ENCODE data around the gene SV2C.
"Not testable (repeated sequence)": the region's sequence is repeated elsewhere in the genome, so short reads cannot be mapped to it uniquely, and the experiment has no call there.

SV2C gene

GRCh38 chr5:76363352-76364225 lies 280.4 kb downstream of the SV2C start:
- DNase-seq, result no peak

- no peak for DNase-seq
Observed at GRCh38 chr5:76364226-76364589, 281.0 kb downstream of the SV2C start.

GRCh38 chr5:76365561-76365960 lies 282.4 kb downstream of the SV2C start:
- DNase-seq, result no peak

GRCh38 chr5:76366596-76366995 lies 283.4 kb downstream of the SV2C start:
- no peak for DNase-seq

GRCh38 chr5:76367623-76368371 lies 284.6 kb downstream of the SV2C start:
- DNase-seq, result no peak

- DNase-seq, result no peak
Observed at GRCh38 chr5:76368941-76369340, 285.8 kb downstream of the SV2C start.

GRCh38 chr5:76369668-76370067 lies 286.5 kb downstream of the SV2C start:
- not testable (repeated sequence) for DNase-seq

- no peak for DNase-seq
Observed at GRCh38 chr5:76371960-76372322, 288.8 kb downstream of the SV2C start.

- no peak for DNase-seq
Observed at GRCh38 chr5:76372323-76373054, 289.3 kb downstream of the SV2C start.

- DNase-seq, result no peak
Observed at GRCh38 chr5:76376148-76376865, 293.1 kb downstream of the SV2C start.

- no peak for DNase-seq
Observed at GRCh38 chr5:76376866-76377230, 293.7 kb downstream of the SV2C start.

- no peak for DNase-seq
Observed at GRCh38 chr5:76378355-76378754, 295.2 kb downstream of the SV2C start.

GRCh38 chr5:76379316-76379715 lies 296.1 kb downstream of the SV2C start:
- no peak for DNase-seq

GRCh38 chr5:76379855-76380254 lies 296.7 kb downstream of the SV2C start:
- no peak for DNase-seq

GRCh38 chr5:76380346-76381066 lies 297.3 kb downstream of the SV2C start:
- DNase-seq, result no peak

- DNase-seq, result no peak
Observed at GRCh38 chr5:76383126-76383832, 300.1 kb downstream of the SV2C start.

- DNase-seq, result no peak
Observed at GRCh38 chr5:76384189-76384588, 301.0 kb downstream of the SV2C start.

GRCh38 chr5:76384705-76385104 lies 301.5 kb downstream of the SV2C start:
- no peak for DNase-seq

- no peak for DNase-seq
Observed at GRCh38 chr5:76385540-76385939, 302.4 kb downstream of the SV2C start.

GRCh38 chr5:76386360-76386759 lies 303.2 kb downstream of the SV2C start:
- no peak for DNase-seq

GRCh38 chr5:76388236-76388635 lies 305.1 kb downstream of the SV2C start:
- DNase-seq, result no peak
